HepG2 (cell line): ENCODE results near the gene TNRC18. TPM values are rescaled to one million over a fixed set of nuclear protein-coding genes. Genes with fewer than 3 reads are reported as not detected.

ENCODE experiments used
- ATAC-seq: fragments of 200-7000 bp; cut with Tn5 transposase; 3 replicates; pipeline ENCODE4 v1.9.1; 2020; ENCODE audit warnings: mild to moderate bottlenecking, moderate library complexity
- BruUV-seq: library from RNA; stranded (reverse); fragments of 400-500 nt; replicated peaks from 2 replicates; lab custom pipeline; 2021; lab: Mats Ljungman, UMichigan
- CTCF ChIA-PET: fragments of 300-600 bp; formaldehyde crosslinking; extraction: SDS; loops from one replicate; lab custom pipeline; 2021; ENCODE audit warnings: low total read pairs, inconsistent platforms, low intra/inter-chr PET ratio; lab: Yijun Ruan, JAX
- POLR2A ChIA-PET: fragments of 350-600 bp; sonication (Branson Sonifier 250); formaldehyde crosslinking; loops from one replicate; lab custom pipeline; 2020; ENCODE audit warnings: antibody characterized with exemption, inconsistent platforms; lab: Yijun Ruan, JAX
- DNase-seq: peaks from one replicate; pipeline ENCODE4 v3.0.0-alpha.2; 2015; ENCODE audit warnings: low spot score
- FAIRE-seq: peaks from 3 replicates; lab custom pipeline; 2011; peaks lifted over from hg19 to GRCh38; lab: Jason Lieb, UNC
- H2AFZ ChIP-seq: one replicate; pipeline ENCODE4 v1.6.1; 2011; ENCODE audit warnings: low read length, inconsistent platforms
- H3K27ac ChIP-seq: fragments of 300-600 bp; 3 replicates; pipeline ENCODE4 v1.8.0; 2011; ENCODE audit warnings: mixed run types, mild to moderate bottlenecking, mixed read lengths, low read length, inconsistent platforms; ENCODE audit not compliant: insufficient read depth; ENCODE audit errors: extremely low read length
- H3K27me3 ChIP-seq, 2 experiments: fragments of 200-600 bp in 1 of 2; 2 replicates in 1 of 2; 3 replicates in 1 of 2; pipeline versions ENCODE4 v1.6.0 to v1.8.0; 2011; ENCODE audit warnings: low read length in 2 of 2, mild to moderate bottlenecking in 2 of 2, moderate library complexity in 2 of 2, inconsistent platforms in 1 of 2; ENCODE audit not compliant: insufficient read depth in 2 of 2, control insufficient read depth in 1 of 2
- H3K36me3 ChIP-seq, 2 experiments: fragments of 200-600 bp in 1 of 2; replicated peaks in 1 of 2; 2 replicates in 1 of 2; 3 replicates in 1 of 2; pipeline versions ENCODE4 v1.5.1 to v1.8.0; 2011; ENCODE audit warnings: low read length in 2 of 2, inconsistent platforms in 1 of 2; ENCODE audit not compliant: insufficient read depth in 2 of 2, control insufficient read depth in 1 of 2
- H3K4me1 ChIP-seq: 2 replicates; pipeline ENCODE4 v1.5.1; 2012; ENCODE audit warnings: low read length, inconsistent platforms; ENCODE audit not compliant: insufficient read depth
- H3K4me2 ChIP-seq: 2 replicates; pipeline ENCODE4 v1.6.0; 2011; ENCODE audit warnings: low read depth, low read length, inconsistent platforms
- H3K4me3 ChIP-seq, 3 experiments: fragments of 200-600 bp in 1 of 3; sonication (generic), shearing (Covaris generic) in 1 of 3; replicated peaks in 1 of 3; 2 replicates each; pipeline ENCODE4 v1.5.1; 2011 to 2016; ENCODE audit warnings: low read length in 3 of 3, inconsistent platforms in 2 of 3, low read depth in 2 of 3, mild to moderate bottlenecking in 2 of 3, control low read depth in 1 of 3, mixed read lengths in 1 of 3; ENCODE audit not compliant: insufficient read depth in 1 of 3
- H3K79me2 ChIP-seq: one replicate; pipeline ENCODE4 v1.6.1; 2011; ENCODE audit warnings: low read length, inconsistent platforms; ENCODE audit not compliant: insufficient read depth
- H3K9ac ChIP-seq: 2 replicates; pipeline ENCODE4 v1.6.0; 2011; ENCODE audit warnings: mild to moderate bottlenecking, low read depth, low read length, inconsistent platforms; ENCODE audit not compliant: insufficient read depth
- H3K9me3 ChIP-seq: 2 replicates; pipeline ENCODE4 v1.5.1; 2012; ENCODE audit warnings: mild to moderate bottlenecking, low read length
- H4K20me1 ChIP-seq: 2 replicates; pipeline ENCODE4 v1.6.0; 2011; ENCODE audit warnings: inconsistent platforms, mild to moderate bottlenecking, low read length, moderate library complexity; ENCODE audit not compliant: insufficient read depth
- CHD2 ChIP-seq: IDR thresholded peaks from 2 replicates; pipeline ENCODE4 v1.6.1; 2011; ENCODE audit warnings: low read depth, low read length, improper control_type of control experiment
- FOXC1 ChIP-seq: sonication (generic); formaldehyde crosslinking; IDR thresholded peaks from 2 replicates; pipeline ENCODE4 v1.8.0; 2022; ENCODE audit warnings: mild to moderate bottlenecking, missing genetic modification reagents, borderline replicate concordance
- FOXK2 ChIP-seq: fragments of 450-650 bp; IDR thresholded peaks from 2 replicates; pipeline ENCODE4 v1.6.1; 2016
- IKZF1 ChIP-seq: fragments of 450-650 bp; IDR thresholded peaks from 2 replicates; pipeline ENCODE4 v1.7.1; 2016
- KLF12 ChIP-seq: sonication (generic); formaldehyde crosslinking; IDR thresholded peaks from 2 replicates; pipeline ENCODE4 v1.4.0; 2020; ENCODE audit warnings: missing genetic modification reagents, borderline replicate concordance
- MYNN ChIP-seq: sonication (generic); formaldehyde crosslinking; IDR thresholded peaks from 2 replicates; pipeline ENCODE4 v1.4.0; 2020; ENCODE audit warnings: mild to moderate bottlenecking, low read depth, missing genetic modification reagents
- NFE2L2 ChIP-seq: fragments of 150-350 bp; IDR thresholded peaks from 2 replicates; pipeline ENCODE4 v1.6.1; 2014; ENCODE audit warnings: low read length
- RBAK ChIP-seq: sonication (generic); formaldehyde crosslinking; IDR thresholded peaks from 2 replicates; pipeline ENCODE4 v1.5.1; 2020; ENCODE audit warnings: mild to moderate bottlenecking, missing genetic modification reagents
- SALL1 ChIP-seq: sonication (generic); formaldehyde crosslinking; IDR thresholded peaks from 2 replicates; pipeline ENCODE4 v1.8.0; 2022; ENCODE audit warnings: mild to moderate bottlenecking, missing genetic modification reagents
- SRY ChIP-seq: sonication (generic); formaldehyde crosslinking; IDR thresholded peaks from 2 replicates; pipeline ENCODE4 v1.8.0; 2022; ENCODE audit warnings: mild to moderate bottlenecking, missing genetic modification reagents
- TBP ChIP-seq: sonication (generic); formaldehyde crosslinking; IDR thresholded peaks from 2 replicates; pipeline ENCODE4 v1.5.0; 2020; ENCODE audit warnings: missing genetic modification reagents
- WIZ ChIP-seq: sonication (generic); formaldehyde crosslinking; IDR thresholded peaks from 2 replicates; pipeline ENCODE4 v1.5.1; 2020; ENCODE audit warnings: mild to moderate bottlenecking, missing genetic modification reagents
- ZNF282 ChIP-seq: fragments of 450-650 bp; IDR thresholded peaks from 2 replicates; pipeline ENCODE4 v1.6.1; 2018; ENCODE audit not compliant: partially characterized antibody
- ZNF672 ChIP-seq: sonication (generic); formaldehyde crosslinking; IDR thresholded peaks from 2 replicates; pipeline ENCODE4 v1.8.1; 2022; ENCODE audit warnings: missing genetic modification reagents
- ZNF766 ChIP-seq: sonication (generic); formaldehyde crosslinking; IDR thresholded peaks from 2 replicates; pipeline ENCODE4 v1.5.0; 2020; ENCODE audit warnings: missing genetic modification reagents, borderline replicate concordance
- ZNF772 ChIP-seq: sonication (generic); formaldehyde crosslinking; IDR thresholded peaks from 2 replicates; pipeline ENCODE4 v1.5.0; 2020; ENCODE audit warnings: mild to moderate bottlenecking, missing genetic modification reagents
- WGBS: methylation state at CpG from one replicate; pipeline ENCODE4 v1.1.6; 2017; ENCODE audit warnings: low lambda C conversion rate; 5-methylcytosine and 5-hydroxymethylcytosine counted together
- in situ Hi-C: cut with HindIII; loops from 2 replicates; pipeline ENCODE4 v1.10.0; 2017; ENCODE audit warnings: low pct_unique_long_range_greater_than_20kb; ENCODE audit not compliant: extremely low pct_ligation_motif_present
- intact Hi-C: fragments of 100-400 bp; cut with micrococcal nuclease; formaldehyde crosslinking; loops from one replicate; pipeline ENCODE4 v1.10.0; 2022; ENCODE audit not compliant: unreplicated experiment
- polyA plus RNA-seq, 8 experiments: library from polyadenylated mRNA; depleted of rRNA in 3 of 8; stranded (reverse) in 7 of 8; unstranded in 1 of 8; fragments of >200 nt; fragmentation: Illumina TruSeq in 4 of 8; extraction: Trizol in 4 of 8; gene quantifications; 2 replicates each; pipeline versions ENCODE4 v1.2.1 to v1.2.3, GENCODE V29; 2011 to 2016; ENCODE audit warnings: low read depth in 4 of 8, missing spikeins in 1 of 8, mixed read lengths in 1 of 8; ENCODE audit not compliant: insufficient read depth in 1 of 8
- total RNA-seq, 5 experiments: library from RNA; depleted of rRNA; stranded (reverse); fragments of >200 nt; fragmentation: Illumina TruSeq; extraction: Trizol; gene quantifications; 2 replicates each; pipeline ENCODE4 v1.2.3, GENCODE V29; 2016; ENCODE audit warnings: low read depth in 1 of 5
- TF ChIP-seq, protein P1 (sequence below): sonication (generic); formaldehyde crosslinking; IDR thresholded peaks from 2 replicates; pipeline ENCODE4 v1.4.0; 2020; ENCODE audit warnings: missing genetic modification reagents
- TF ChIP-seq, protein P2 (sequence below): IDR thresholded peaks from 2 replicates; pipeline ENCODE4 v1.6.1; 2018; ENCODE audit warnings: missing genetic modification reagents

TNRC18 gene
- total and polyA plus RNA-seq, 2 of the 13 experiments (the other 11 are each of a cell fraction or from before 2014, with no cell fraction given), result 11.7 to 17.4 TPM

DNA sequence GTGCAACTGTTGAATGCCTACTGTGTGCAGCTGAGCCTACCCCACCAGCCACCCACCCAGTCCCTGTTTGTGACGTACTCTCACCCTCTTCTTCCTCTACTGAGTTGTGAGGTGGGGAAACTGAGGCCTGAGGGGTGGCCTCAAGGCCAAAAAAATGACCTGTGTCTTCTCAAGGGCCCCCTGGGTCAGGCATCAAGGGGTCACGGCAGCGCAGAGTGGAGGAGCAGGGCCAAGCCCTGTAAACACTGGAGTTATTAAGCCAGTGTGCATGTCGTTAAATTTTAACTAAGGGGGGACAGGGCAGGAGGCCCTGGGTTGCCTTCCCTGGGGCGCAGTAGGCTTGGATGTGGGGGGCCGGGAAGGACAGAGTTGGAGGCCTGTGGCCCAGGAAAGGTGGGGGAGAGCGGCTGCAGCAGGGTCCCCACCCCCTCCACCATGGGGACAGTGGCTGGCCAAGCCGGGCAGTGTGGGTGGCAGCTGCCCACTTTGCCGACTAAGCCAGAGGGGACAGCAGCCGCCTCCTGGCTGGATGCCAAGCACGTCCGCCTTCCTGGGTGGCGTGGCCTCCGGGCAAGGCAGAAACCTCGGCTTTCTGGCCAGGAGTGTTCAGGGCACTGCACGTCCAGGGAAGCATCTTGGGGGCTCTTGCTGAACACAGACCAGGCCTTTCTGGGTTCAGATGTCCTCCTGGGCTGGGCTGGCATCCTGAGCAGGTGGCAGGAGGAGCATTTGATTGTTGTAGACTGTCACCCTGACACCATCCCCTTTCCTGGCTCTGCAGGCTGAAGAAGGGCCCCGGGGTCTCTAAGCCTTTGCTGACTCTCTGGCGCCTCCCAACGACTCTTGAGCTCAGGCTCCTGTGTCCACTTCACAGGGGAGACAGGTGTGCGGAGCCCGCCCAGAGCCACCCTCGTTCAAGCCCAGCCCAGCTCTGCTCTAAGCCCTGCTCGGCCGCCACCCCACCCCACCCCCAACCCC lies 139.0 kb downstream of the TNRC18 start:
- CTCF ChIA-PET, result interaction anchor here (1.7 kb wide), 1 partner anchor 44 kb away, joined by 21 read pairs; no protein-coding TSS in a partner anchor
- Histone ChIP-seq H3K27ac (peak overlapping the region; percentile 66), H3K9me3 (no peaks in the 10 kb centered on the region), H3K36me3 (peaks cover 0 to 4% of the 10 kb centered on the region in 2 experiments; a peak in 3 of 5 replicates), H3K9ac (peak overlapping the region; percentile 47), H2AFZ (no peak overlapping the region), H3K4me1 (peaks cover 8% of the 10 kb centered on the region; the same call in 1 of the 2 replicates), H3K4me2 (peak overlapping the region; percentile 90), H4K20me1 (no peaks in the 10 kb centered on the region), H3K27me3 (no peaks in the 10 kb centered on the region; a peak in 1 of 5 replicates), H3K4me3 (peak overlapping the region; percentile 43 to 76 (median 73); a peak in 5 of 6 replicates), H3K79me2 (no peaks in the 10 kb centered on the region)
- peak; percentile 87 for DNase-seq
- WGBS, result 4% methylated on average over 6 of the region's 24 CpGs
- FAIRE-seq, result peak; percentile 68
- POLR2A ChIA-PET, result interaction anchor here (0.7 to 2.1 kb wide), 6 partner anchors 10 to 145 kb away, joined by 3 to 19 read pairs (median 6); no protein-coding TSS in a partner anchor
- in situ Hi-C loops (loop anchor here (5.0 kb wide), 1 partner anchor 42 kb away; no protein-coding TSS in a partner anchor), intact Hi-C loops (loop anchor here (1.0 kb wide), 1 partner anchor 44 kb away; no protein-coding TSS in a partner anchor)
- ATAC-seq, result peak; percentile 89
- TSS peak; percentile 45 for BruUV-seq
- no peak for TF ChIP-seq CHD2
- no peak for TF ChIP-seq ZNF672 (CRISPR knock-in tag)
- no peak for TF ChIP-seq RBAK (CRISPR knock-in tag)
- TF ChIP-seq ZNF766, result peak; percentile 33; the same call in 1 of the 2 replicates
- no peak for TF ChIP-seq WIZ (CRISPR knock-in tag)
- TF ChIP-seq IKZF1, result no peak
- TF ChIP-seq, protein P1, sequence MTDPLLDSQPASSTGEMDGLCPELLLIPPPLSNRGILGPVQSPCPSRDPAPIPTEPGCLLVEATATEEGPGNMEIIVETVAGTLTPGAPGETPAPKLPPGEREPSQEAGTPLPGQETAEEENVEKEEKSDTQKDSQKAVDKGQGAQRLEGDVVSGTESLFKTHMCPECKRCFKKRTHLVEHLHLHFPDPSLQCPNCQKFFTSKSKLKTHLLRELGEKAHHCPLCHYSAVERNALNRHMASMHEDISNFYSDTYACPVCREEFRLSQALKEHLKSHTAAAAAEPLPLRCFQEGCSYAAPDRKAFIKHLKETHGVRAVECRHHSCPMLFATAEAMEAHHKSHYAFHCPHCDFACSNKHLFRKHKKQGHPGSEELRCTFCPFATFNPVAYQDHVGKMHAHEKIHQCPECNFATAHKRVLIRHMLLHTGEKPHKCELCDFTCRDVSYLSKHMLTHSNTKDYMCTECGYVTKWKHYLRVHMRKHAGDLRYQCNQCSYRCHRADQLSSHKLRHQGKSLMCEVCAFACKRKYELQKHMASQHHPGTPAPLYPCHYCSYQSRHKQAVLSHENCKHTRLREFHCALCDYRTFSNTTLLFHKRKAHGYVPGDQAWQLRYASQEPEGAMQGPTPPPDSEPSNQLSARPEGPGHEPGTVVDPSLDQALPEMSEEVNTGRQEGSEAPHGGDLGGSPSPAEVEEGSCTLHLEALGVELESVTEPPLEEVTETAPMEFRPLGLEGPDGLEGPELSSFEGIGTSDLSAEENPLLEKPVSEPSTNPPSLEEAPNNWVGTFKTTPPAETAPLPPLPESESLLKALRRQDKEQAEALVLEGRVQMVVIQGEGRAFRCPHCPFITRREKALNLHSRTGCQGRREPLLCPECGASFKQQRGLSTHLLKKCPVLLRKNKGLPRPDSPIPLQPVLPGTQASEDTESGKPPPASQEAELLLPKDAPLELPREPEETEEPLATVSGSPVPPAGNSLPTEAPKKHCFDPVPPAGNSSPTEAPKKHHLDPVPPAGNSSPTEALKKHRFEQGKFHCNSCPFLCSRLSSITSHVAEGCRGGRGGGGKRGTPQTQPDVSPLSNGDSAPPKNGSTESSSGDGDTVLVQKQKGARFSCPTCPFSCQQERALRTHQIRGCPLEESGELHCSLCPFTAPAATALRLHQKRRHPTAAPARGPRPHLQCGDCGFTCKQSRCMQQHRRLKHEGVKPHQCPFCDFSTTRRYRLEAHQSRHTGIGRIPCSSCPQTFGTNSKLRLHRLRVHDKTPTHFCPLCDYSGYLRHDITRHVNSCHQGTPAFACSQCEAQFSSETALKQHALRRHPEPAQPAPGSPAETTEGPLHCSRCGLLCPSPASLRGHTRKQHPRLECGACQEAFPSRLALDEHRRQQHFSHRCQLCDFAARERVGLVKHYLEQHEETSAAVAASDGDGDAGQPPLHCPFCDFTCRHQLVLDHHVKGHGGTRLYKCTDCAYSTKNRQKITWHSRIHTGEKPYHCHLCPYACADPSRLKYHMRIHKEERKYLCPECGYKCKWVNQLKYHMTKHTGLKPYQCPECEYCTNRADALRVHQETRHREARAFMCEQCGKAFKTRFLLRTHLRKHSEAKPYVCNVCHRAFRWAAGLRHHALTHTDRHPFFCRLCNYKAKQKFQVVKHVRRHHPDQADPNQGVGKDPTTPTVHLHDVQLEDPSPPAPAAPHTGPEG (CRISPR knock-in tag), result no peak
- no peak for TF ChIP-seq MYNN (CRISPR knock-in tag)
- TF ChIP-seq ZNF772 (CRISPR knock-in tag), result peak; percentile 55; the same call in 1 of the 2 replicates
- TF ChIP-seq, protein P2, sequence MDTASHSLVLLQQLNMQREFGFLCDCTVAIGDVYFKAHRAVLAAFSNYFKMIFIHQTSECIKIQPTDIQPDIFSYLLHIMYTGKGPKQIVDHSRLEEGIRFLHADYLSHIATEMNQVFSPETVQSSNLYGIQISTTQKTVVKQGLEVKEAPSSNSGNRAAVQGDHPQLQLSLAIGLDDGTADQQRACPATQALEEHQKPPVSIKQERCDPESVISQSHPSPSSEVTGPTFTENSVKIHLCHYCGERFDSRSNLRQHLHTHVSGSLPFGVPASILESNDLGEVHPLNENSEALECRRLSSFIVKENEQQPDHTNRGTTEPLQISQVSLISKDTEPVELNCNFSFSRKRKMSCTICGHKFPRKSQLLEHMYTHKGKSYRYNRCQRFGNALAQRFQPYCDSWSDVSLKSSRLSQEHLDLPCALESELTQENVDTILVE, result no peak; the same call in 1 of the 2 replicates
- no peak for TF ChIP-seq SRY
- no peak for TF ChIP-seq FOXC1
- no peak for TF ChIP-seq KLF12 (CRISPR knock-in tag)
- TF ChIP-seq FOXK2, result no peak
- no peak for TF ChIP-seq TBP (CRISPR knock-in tag)
- no peak for TF ChIP-seq NFE2L2
- no peak for TF ChIP-seq ZNF282
- TF ChIP-seq SALL1, result peak; percentile 89; the same call in 1 of the 2 replicates
